ENCODE measurements around the gene RHOV.

RHOV gene

GRCh38 chr15:40825661-40826422 lies 48.2 kb downstream of the RHOV start:
- no peak overlapping the region for H3K4me3 ChIP-seq (ENCODE audit: low read depth, low read length)
- no peak for TF ChIP-seq CTCF (IDR thresholded peaks at IDR 0.05; ENCODE audit: borderline replicate concordance, insufficient read depth, low read depth, low read length)

DNA sequence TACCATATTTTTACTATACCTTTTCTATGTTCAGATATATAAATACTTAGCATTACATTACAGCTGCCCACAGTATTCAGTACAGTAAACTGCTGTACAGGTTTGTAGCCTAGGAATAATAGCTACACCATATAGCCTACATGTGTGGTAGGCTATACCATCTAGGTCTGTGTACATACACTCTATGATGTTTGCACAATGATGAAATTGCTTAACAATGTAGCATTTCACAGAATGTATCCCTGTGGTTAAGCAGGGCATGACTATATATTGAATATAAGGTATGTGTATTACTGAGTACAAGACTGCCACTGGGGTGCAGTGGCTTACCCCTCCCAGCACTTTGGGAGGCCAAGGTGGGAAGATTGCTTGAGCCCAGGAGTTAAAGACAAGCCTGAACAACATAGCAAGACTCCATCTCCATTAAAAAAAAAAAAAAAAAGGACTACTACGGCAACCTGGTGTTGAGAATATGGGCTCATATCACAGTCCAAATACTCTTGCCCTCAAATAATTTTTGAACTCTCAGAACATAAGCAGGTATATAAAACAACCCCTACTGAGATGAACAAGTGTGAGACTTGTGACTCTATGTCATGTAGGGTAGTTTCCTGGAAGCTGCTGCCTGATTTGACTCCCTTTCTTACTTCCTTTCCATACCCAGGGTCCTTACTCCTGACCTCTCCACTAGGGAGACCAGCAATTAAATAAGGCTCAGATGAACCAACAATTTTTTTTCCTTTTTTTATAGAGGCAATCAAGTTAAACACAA lies 50.3 kb downstream of the RHOV start:
- H3K4me3 ChIP-seq (ENCODE audit: low read depth, low read length): no peak overlapping the region
- no peak for TF ChIP-seq CTCF (IDR thresholded peaks at IDR 0.05; ENCODE audit: borderline replicate concordance, insufficient read depth, low read depth, low read length)
